ENCODE measurements around the gene CCL16.
A peak's percentile ranks its signal among the peaks of the same experiment; 100 is the strongest.
"Not testable (repeated sequence)": the region's sequence is repeated elsewhere in the genome, so short reads cannot be mapped to it uniquely, and the experiment has no call there.

The CCL16 gene

GRCh38 chr17:35981246-35981645, at the start of gene CCL16:
TSS of gene CCL16 (minus strand) at chr17:35981497. CDS start at chr17:35981420, 77 bp downstream.
- no peak for DNase-seq

GRCh38 chr17:36030956-36031355, 49.7 kb upstream of the CCL16 start:
- no peak for DNase-seq

- DNase-seq, result no peak
Measured at GRCh38 chr17:36027761-36028160, 46.5 kb upstream of the CCL16 start.

GRCh38 chr17:36024106-36024869, 43.0 kb upstream of the CCL16 start:
- no peak for DNase-seq

- DNase-seq, result no peak
Measured at GRCh38 chr17:36019423-36019822, 38.1 kb upstream of the CCL16 start.

GRCh38 chr17:36017799-36018198, 36.5 kb upstream of the CCL16 start, which contains the start of gene CCL23:
TSS of gene CCL23 (minus strand) at chr17:36017972. CDS start at chr17:36017897, 75 bp downstream.
- DNase-seq, result no peak

- DNase-seq, result no peak
Measured at GRCh38 chr17:36016555-36016954, 35.3 kb upstream of the CCL16 start.

- not testable (repeated sequence) for DNase-seq
Measured at GRCh38 chr17:36015895-36016294, 34.6 kb upstream of the CCL16 start.

GRCh38 chr17:36014946-36015345, 33.6 kb upstream of the CCL16 start:
- no peak for DNase-seq

GRCh38 chr17:36011201-36011600, 29.9 kb upstream of the CCL16 start:
- no peak for DNase-seq

GRCh38 chr17:36008998-36009665, 27.8 kb upstream of the CCL16 start:
- peak; percentile 5 for DNase-seq

- DNase-seq, result peak; percentile 8
Measured at GRCh38 chr17:36004594-36005108, 23.4 kb upstream of the CCL16 start.

GRCh38 chr17:36002631-36003030, 21.3 kb upstream of the CCL16 start:
- no peak for DNase-seq

- DNase-seq, result no peak
Measured at GRCh38 chr17:36001862-36002603, 20.7 kb upstream of the CCL16 start.

- no peak for DNase-seq
Measured at GRCh38 chr17:36001110-36001771, 19.9 kb upstream of the CCL16 start, which contains the start of gene CCL15. TSS of gene CCL15 (minus strand) at chr17:36001553. CDS start at chr17:36001492, 61 bp downstream.

- DNase-seq, result no peak
Measured at GRCh38 chr17:36000732-36001109, 19.4 kb upstream of the CCL16 start.

GRCh38 chr17:35998756-35999155, 17.5 kb upstream of the CCL16 start:
- DNase-seq, result no peak

- DNase-seq, result no peak
Measured at GRCh38 chr17:35998018-35998545, 16.8 kb upstream of the CCL16 start.

GRCh38 chr17:35995346-35995745, 14.0 kb upstream of the CCL16 start:
- not testable (repeated sequence) for DNase-seq

GRCh38 chr17:35991075-35991474, 9.8 kb upstream of the CCL16 start:
- DNase-seq, result no peak

- DNase-seq, result no peak
Measured at GRCh38 chr17:35988164-35988563, 6.9 kb upstream of the CCL16 start.

- DNase-seq, result no peak
Measured at GRCh38 chr17:35986643-35987042, 5.3 kb upstream of the CCL16 start, which contains the start of gene CCL14. TSS of gene CCL14 (minus strand) at chr17:35986729. CDS start at chr17:35986649, 80 bp downstream.

All from CD4-positive, alpha-beta T cell treated with Interleukin-17A for 1 hour (primary cell).